ENCODE data around the gene ALDH3B2.
"Not testable (repeated sequence)": the region's sequence is repeated elsewhere in the genome, so short reads cannot be mapped to it uniquely, and the experiment has no call there.

The ALDH3B2 gene

DNA sequence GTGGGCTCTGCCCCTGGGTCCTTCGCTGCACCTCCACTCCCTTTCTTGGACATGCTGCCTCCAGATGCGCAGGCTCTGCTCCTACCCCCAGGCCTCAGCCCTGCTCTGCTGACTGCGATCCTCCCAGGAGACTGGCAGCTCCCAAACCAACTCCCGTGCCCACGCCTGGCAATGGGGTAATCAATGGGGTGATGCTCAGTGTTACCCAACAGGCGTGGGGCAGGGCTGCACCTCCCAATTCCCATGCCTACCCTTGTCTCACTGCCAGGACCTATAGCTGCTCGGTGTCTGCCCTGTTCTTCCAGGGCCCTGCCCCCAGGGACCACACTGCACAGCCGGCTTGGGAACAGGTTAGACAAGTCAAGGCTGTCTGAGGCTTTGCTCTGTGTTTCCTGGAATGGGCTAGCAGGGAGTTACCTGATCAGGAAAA, at the start of gene ALDH3B2:
ALDH3B2 (minus strand) TSS at position 182 of the 430 bp plus-strand sequence. CDS start 7,688 bp downstream, outside the sequence.
- DNase-seq: no peak

GRCh38 chr11:67723036-67723435, 48.6 kb upstream of the ALDH3B2 start:
- not testable (repeated sequence) for DNase-seq

DNA sequence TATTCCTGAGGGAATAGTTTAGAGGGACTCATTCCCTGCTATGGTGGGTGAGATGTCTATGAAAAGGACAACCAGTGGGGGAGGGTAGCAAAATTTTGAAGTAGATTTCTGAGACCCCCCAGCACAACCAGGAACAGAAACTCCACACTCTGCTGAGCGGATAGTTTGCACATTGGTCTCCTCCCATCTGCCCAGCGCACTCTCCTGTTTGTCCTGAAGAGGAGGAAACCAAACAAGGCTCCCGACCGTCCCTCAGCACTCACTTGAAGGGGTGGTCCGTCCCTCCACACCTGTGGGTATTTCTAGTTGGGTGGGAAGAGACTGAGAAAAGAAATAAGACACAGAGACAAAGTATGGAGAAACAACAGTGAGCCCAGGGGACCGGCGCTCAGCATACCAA, 41.8 kb upstream of the ALDH3B2 start:
- DNase-seq: not testable (repeated sequence)

- DNase-seq: not testable (repeated sequence)
Measured at GRCh38 chr11:67715801-67716200, 41.4 kb upstream of the ALDH3B2 start.

DNA sequence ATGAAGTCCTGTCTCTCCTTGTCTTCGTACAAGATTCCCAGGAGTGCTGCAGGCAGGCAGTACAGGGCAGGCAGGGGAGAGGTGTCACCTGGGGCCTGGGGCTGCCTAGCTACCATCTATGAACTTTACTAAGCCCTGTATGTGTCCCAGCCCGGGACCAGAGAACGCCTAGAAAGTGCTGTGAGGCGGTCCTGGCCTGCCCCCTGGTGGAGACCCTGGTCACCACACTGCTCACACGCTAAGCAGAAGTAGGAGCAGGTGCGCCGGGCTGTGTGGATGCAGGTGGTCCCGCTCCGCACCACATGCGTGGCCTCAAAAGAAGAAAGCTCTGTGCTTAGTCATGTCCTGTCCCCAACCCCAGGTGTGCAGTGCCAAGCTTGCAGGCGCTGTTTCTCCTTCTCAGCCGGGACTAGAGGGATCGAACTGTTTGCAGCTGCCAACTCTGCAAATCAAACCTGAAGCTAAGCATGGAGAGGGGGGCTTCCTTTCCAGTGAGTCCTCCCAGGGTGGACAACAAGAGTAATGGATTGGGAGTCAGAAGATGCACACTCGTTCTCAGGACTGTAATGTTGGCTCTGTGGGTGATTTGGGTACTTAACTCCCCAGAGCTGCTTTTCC, 39.6 kb upstream of the ALDH3B2 start:
- not testable (repeated sequence) for DNase-seq

GRCh38 chr11:67711676-67712075, 37.3 kb upstream of the ALDH3B2 start:
- DNase-seq: not testable (repeated sequence)

- DNase-seq: not testable (repeated sequence)
Measured at GRCh38 chr11:67711212-67711611, 36.8 kb upstream of the ALDH3B2 start.

- not testable (repeated sequence) for DNase-seq
Measured at GRCh38 chr11:67709806-67710205, 35.4 kb upstream of the ALDH3B2 start.

- DNase-seq: no peak
Measured at GRCh38 chr11:67705264-67705663, 30.8 kb upstream of the ALDH3B2 start.

GRCh38 chr11:67704524-67704923, 30.1 kb upstream of the ALDH3B2 start:
- no peak for DNase-seq

- DNase-seq: not testable (repeated sequence)
Measured at GRCh38 chr11:67703709-67704108, 29.3 kb upstream of the ALDH3B2 start.

GRCh38 chr11:67700548-67701262, 26.3 kb upstream of the ALDH3B2 start:
- DNase-seq: peak; percentile 20

DNA sequence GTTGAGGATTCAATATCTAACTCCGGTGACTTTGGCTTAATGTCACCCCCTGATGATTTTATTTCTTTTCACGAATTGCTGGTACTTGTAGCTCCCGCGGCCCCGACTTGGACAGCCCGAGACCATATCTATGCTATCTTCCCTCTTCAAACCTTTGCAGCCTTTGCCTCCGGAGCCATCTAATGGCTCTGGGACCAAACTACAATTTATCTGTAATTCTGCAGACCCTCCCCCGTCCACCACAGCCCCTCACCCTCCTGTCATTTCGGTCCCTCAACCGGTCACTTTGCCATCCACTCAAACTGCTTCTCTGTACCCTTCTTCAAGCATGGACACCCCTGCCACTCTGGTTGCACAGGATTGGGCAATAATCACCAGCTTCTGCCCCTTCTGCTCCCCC, 25.7 kb upstream of the ALDH3B2 start:
- no peak for DNase-seq

- no peak for DNase-seq
Measured at GRCh38 chr11:67699521-67699920, 25.1 kb upstream of the ALDH3B2 start.

GRCh38 chr11:67698247-67698646, 23.8 kb upstream of the ALDH3B2 start:
- DNase-seq: no peak

- DNase-seq: no peak
Measured at GRCh38 chr11:67697846-67698245, 23.4 kb upstream of the ALDH3B2 start.

DNA sequence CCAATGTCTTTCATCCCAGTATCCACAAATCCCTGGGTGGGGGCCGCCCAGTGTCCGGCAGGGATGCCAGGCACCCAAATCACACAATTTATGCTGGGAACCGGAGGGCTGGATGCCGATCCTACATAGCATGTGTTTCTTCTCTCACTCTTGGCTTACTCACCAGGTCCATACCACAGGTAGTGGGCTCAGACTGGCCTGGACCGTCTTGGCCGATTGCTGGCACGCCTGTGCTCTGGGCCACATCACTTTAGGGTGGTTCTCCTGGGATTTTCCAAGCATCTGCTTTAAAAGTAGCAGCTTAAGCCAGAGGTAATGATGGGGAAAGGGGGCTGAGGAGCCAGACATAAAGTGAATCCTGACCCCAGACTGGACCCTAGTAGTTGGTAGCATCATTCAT, 22.6 kb upstream of the ALDH3B2 start:
- DNase-seq: no peak

- DNase-seq: no peak
Measured at GRCh38 chr11:67695606-67696005, 21.2 kb upstream of the ALDH3B2 start.

DNA sequence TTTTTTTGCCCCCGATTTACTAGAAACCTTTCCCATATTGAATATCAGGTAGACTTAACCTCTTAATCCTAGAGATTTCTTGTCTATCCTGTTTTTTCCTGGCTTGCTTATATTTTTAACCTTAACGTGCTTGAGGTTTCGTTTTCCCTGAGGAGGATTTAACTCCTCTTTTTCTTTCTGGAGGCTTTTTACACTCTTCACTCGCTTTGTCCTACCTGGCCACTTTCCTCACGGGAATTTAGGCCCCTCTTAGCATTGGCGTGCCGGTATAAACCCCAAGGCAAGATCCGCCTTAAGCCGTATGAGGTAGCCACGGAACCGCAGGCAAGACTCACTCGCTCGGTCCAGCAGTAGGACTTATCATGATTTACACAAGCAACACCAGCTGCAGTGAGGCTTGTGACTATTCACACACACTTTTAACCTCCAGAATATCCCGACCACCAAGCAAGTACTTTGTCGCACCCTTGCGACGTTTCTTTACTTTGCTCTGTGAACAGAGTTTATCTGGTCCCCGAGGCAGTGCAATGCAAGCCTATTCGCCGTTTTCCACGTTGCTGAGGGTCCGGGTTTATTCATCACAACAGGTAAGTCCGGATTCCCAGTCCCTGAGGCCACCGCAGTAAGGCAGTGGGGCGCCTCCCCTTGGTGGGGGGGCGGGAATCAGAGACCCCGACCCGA, 20.6 kb upstream of the ALDH3B2 start:
- DNase-seq: no peak

DNA sequence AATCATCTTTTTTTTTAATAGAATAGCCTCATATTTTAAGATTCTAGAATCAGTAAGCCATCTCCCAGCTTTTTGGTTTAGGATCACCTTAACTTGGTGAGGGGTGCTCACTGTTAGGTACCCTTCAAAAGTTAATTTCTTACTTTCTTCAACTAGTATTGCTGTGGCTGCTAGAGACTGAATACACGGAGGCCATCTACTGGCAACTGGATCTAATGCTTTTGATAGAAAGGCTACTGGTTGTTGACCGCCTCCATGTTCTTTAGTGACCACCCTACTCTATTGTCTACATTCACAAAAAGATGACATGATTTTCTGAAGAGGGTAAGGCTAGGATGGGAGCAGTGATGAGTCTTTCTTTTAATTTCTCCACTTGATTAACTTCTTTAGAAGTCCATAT, 16.7 kb upstream of the ALDH3B2 start:
- DNase-seq: no peak

GRCh38 chr11:67689178-67689577, 14.8 kb upstream of the ALDH3B2 start:
- DNase-seq: no peak

DNA sequence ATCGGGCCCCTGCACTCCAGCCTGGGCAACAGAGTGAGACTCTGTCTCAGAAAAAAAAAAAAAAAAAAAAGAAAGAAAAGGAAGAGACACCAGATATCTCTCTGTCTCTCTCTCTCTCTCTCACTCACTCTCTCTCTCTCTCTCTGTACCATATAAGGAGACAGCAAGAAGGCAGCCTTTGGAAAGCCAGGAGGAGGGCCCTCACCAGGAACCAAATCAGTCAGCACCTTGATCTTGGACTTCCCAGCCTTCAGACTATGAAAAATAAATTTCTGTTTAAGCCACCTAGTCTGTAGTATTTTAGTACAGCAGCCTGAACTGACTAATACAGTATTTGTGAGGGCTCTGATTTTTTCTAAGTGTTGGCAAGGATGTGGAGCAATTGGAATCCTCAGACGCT, 13.6 kb upstream of the ALDH3B2 start:
- DNase-seq: no peak

DNA sequence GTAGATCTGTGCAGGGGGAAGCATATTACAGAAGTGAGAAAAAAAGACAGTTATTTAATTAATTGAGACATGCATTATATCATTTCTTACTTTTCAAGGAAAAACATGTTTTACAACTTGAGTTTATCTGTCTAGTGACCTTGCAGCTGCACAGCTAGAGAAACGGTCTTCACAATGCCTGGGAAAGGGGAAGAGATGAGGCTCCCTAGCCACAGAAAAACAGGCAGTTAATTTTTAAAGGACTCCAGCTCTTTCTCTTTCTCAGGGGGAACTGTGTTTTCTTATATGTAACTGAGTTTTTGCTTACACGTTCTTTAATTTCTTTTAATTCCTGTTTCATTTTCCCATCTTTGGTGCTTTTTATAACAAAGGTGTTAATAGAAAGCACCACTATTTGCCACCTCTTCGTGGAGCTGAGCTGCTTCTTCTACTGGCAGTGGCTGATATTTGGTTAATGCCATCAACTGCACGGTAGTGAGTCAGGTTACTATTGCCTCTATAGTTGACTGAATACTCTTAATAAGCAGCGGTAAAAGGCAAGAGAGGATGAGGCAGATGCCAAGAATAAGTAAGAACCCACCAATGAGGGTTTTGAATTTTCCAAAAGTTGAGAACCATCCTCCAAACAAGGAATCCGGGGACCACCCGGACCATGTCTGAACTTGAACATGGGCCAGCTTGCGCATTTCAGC, 11.4 kb upstream of the ALDH3B2 start:
- DNase-seq: not testable (repeated sequence)

All from NCI-H2029 (cell line).